ENCODE data around the gene NPIPB8. TPM values are rescaled to one million over a fixed set of nuclear protein-coding genes. Genes with fewer than 3 reads are reported as not detected.
"Not testable (repeated sequence)": the region's sequence is repeated elsewhere in the genome, so short reads cannot be mapped to it uniquely, and the experiment has no call there.

The NPIPB8 gene
- polyA plus RNA-seq (2013) = 0.41 TPM

DNA sequence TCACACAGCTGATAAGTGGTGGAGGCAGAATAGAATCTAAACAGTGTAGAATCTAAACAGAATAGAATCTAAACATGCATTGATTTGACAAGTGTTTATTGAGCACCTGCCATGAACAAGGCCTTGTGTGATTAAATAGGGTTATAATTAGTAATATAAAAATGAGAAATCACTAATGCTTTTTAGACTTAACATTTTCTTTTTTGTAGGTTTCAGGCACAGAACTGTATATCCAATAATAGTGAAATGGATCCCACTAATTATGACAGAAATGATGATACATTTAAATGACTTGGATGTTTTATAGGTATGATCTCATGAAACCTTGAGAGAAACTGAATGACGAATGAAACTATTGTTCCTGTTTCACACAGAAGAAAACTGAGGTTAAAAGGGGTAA, at the start of gene NPIPB8:
NPIPB8 (plus strand) TSS at position 301 of the 400 bp plus-strand sequence. CDS start 296 bp downstream, outside the sequence.
- POLR2A ChIA-PET; H3K9me3 ChIP-seq (ENCODE audit: control extremely low read depth in 1 of 5, control insufficient read depth in 4 of 5, insufficient read depth in 2 of 5, low read depth in 1 of 5, low read length in 4 of 5); H3K27me3 ChIP-seq (replicated peaks in 2 of 5; ENCODE audit: control insufficient read depth in 4 of 5, insufficient read depth in 5 of 5, low read length in 4 of 5); H3K4me1 ChIP-seq (ENCODE audit: control extremely low read depth in 1 of 4, control insufficient read depth in 4 of 4, insufficient read depth in 4 of 4, low read length in 3 of 4); H3K36me3 ChIP-seq (ENCODE audit: control insufficient read depth in 4 of 4, insufficient read depth in 4 of 4, low read length in 3 of 4); CTCF ChIA-PET; H3K4me3 ChIP-seq (ENCODE audit: control insufficient read depth in 1 of 7, extremely low read depth in 1 of 7, insufficient read depth in 4 of 7, low read depth in 2 of 7, low read length in 6 of 7); H3K27ac ChIP-seq (ENCODE audit: insufficient read depth in 1 of 2, low read depth in 1 of 2, low read length in 2 of 2, poor library complexity in 1 of 2, severe bottlenecking in 2 of 2); DNase-seq: not testable (repeated sequence)
- WGBS (ENCODE audit: insufficient coverage) = no CpG with 5 or more reads among the region's 1 CpG

DNA sequence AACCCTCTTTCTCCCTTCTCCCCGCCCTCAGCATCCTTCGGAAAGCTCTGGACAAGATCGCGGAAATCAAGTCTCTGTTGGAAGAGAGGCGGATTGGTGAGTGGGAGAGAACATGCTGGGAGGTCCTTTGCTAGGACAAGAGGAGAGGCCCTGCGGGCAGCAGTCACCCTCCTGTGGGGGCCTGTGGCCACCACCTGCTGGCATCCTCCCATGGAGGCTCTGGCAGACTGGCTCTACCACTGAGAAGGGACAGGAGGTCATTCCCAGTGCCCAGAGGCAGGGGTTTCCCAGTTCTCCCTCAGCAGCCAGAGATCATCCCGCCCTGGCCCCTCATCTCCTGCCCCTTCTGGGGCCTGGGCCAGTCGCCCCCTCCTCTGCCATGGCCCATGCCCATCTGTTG, 48.8 kb upstream of the NPIPB8 start:
- POLR2A ChIA-PET = no interaction called here
- no peaks in the 10 kb centered on the region for H3K27me3 ChIP-seq (replicated peaks in 2 of 5; ENCODE audit: control insufficient read depth in 4 of 5, insufficient read depth in 5 of 5, low read length in 4 of 5)
- peaks cover 7 to 64% (median 41%) of the 10 kb centered on the region in 4 experiments for H3K36me3 ChIP-seq (ENCODE audit: control insufficient read depth in 4 of 4, insufficient read depth in 4 of 4, low read length in 3 of 4)
- no peak for DNase-seq
- H3K4me1 ChIP-seq (ENCODE audit: control extremely low read depth in 1 of 4, control insufficient read depth in 4 of 4, insufficient read depth in 4 of 4, low read length in 3 of 4) = no peaks in the 10 kb centered on the region
- no peak overlapping the region for H3K4me3 ChIP-seq (ENCODE audit: control insufficient read depth in 1 of 7, extremely low read depth in 1 of 7, insufficient read depth in 4 of 7, low read depth in 2 of 7, low read length in 6 of 7)
- H3K9me3 ChIP-seq (ENCODE audit: control extremely low read depth in 1 of 5, control insufficient read depth in 4 of 5, insufficient read depth in 2 of 5, low read depth in 1 of 5, low read length in 4 of 5) = no peaks in the 10 kb centered on the region
- 95% methylated on average over 3 of the region's 8 CpGs for WGBS (ENCODE audit: insufficient coverage)
- H3K27ac ChIP-seq (ENCODE audit: insufficient read depth in 1 of 2, low read depth in 1 of 2, low read length in 2 of 2, poor library complexity in 1 of 2, severe bottlenecking in 2 of 2) = no peak overlapping the region
- CTCF ChIA-PET = no interaction called here

DNA sequence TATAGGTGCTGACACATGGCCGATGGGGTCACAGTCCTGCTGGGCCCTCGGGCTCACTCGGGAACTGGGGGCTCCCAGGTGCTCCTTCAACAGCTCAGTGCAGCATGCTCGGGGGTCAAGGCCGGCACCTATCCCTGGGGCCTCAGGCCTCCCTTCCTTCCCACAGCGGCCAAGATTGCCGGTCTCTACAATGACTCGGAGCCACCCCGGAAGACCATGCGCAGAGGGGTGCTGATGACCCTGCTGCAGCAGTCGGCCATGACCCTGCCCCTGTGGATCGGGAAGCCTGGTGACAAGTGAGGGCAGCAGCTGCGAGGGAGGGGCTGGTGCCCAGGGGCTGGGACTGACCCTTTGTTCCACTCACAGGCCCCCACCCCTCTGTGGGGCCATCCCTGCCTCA, 47.9 kb upstream of the NPIPB8 start:
- POLR2A ChIA-PET = no interaction called here
- DNase-seq = no peak

DNA sequence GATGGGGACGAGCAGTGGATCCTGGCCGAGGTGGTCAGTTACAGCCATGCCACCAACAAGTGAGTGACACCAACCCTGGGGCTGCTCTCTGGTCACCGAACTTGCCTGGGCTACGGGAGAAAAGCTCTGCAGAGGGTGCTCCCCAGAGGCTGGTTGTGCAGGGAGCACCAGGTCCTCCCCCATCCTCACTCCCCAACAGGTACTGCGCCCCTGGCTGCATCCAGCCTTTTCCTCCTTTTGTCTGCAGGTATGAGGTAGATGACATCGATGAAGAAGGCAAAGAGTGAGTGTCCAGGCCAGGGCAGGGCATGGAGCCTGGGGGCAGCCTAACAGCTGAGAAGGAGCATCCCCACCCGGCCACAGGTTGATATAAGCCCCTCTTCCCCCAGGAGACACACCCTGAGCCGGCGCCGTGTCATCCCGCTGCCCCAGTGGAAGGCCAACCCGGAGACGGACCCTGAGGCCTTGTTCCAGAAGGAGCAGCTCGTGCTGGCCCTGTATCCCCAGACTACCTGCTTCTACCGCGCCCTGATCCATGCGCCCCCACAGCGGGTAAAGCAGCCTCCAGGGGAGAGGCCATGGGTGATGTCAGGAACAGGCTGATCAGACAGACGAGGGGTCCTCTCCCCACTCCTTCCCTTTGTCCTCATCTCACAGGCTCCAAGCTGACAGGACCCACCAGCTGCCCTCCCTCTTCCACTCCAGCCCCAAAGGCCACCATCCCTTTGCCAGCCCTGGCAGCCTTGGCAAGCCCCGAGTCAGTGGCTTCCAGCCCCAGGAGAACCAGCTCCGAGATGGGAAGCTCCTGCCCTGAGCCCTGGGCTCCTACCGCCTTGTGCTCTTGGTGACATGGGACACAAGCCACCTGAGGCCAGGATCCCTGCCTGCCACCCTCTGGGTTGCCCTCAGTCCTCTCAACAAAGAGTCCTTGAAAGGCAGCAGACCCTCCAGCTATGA, 47.2 kb upstream of the NPIPB8 start:
- Histone ChIP-seq H3K4me3 (ENCODE audit: control insufficient read depth in 1 of 7, extremely low read depth in 1 of 7, insufficient read depth in 4 of 7, low read depth in 2 of 7, low read length in 6 of 7) (no peak overlapping the region), H3K36me3 (ENCODE audit: control insufficient read depth in 4 of 4, insufficient read depth in 4 of 4, low read length in 3 of 4) (peaks cover 7 to 53% (median 33%) of the 10 kb centered on the region in 4 experiments), H3K9me3 (ENCODE audit: control extremely low read depth in 1 of 5, control insufficient read depth in 4 of 5, insufficient read depth in 2 of 5, low read depth in 1 of 5, low read length in 4 of 5) (no peaks in the 10 kb centered on the region), H3K27ac (ENCODE audit: insufficient read depth in 1 of 2, low read depth in 1 of 2, low read length in 2 of 2, poor library complexity in 1 of 2, severe bottlenecking in 2 of 2) (no peak overlapping the region), H3K27me3 (replicated peaks in 2 of 5; ENCODE audit: control insufficient read depth in 4 of 5, insufficient read depth in 5 of 5, low read length in 4 of 5) (no peaks in the 10 kb centered on the region), H3K4me1 (ENCODE audit: control extremely low read depth in 1 of 4, control insufficient read depth in 4 of 4, insufficient read depth in 4 of 4, low read length in 3 of 4) (no peaks in the 10 kb centered on the region)
- POLR2A ChIA-PET = no interaction called here
- WGBS (ENCODE audit: insufficient coverage) = 97% methylated on average over 13 of the region's 22 CpGs
- CTCF ChIA-PET = no interaction called here
- no peak for DNase-seq

More for the DNA sequence above, 47.9 kb upstream of the NPIPB8 start:
- WGBS (ENCODE audit: insufficient coverage) = 98% methylated on average over 5 of the region's 13 CpGs
- Histone ChIP-seq H3K36me3 (ENCODE audit: control insufficient read depth in 4 of 4, insufficient read depth in 4 of 4, low read length in 3 of 4) (peaks cover 7 to 61% (median 38%) of the 10 kb centered on the region in 4 experiments), H3K4me3 (ENCODE audit: control insufficient read depth in 1 of 7, extremely low read depth in 1 of 7, insufficient read depth in 4 of 7, low read depth in 2 of 7, low read length in 6 of 7) (no peak overlapping the region), H3K27ac (ENCODE audit: insufficient read depth in 1 of 2, low read depth in 1 of 2, low read length in 2 of 2, poor library complexity in 1 of 2, severe bottlenecking in 2 of 2) (no peak overlapping the region), H3K9me3 (ENCODE audit: control extremely low read depth in 1 of 5, control insufficient read depth in 4 of 5, insufficient read depth in 2 of 5, low read depth in 1 of 5, low read length in 4 of 5) (no peaks in the 10 kb centered on the region), H3K27me3 (replicated peaks in 2 of 5; ENCODE audit: control insufficient read depth in 4 of 5, insufficient read depth in 5 of 5, low read length in 4 of 5) (no peaks in the 10 kb centered on the region), H3K4me1 (ENCODE audit: control extremely low read depth in 1 of 4, control insufficient read depth in 4 of 4, insufficient read depth in 4 of 4, low read length in 3 of 4) (no peaks in the 10 kb centered on the region)
- CTCF ChIA-PET = no interaction called here

DNA sequence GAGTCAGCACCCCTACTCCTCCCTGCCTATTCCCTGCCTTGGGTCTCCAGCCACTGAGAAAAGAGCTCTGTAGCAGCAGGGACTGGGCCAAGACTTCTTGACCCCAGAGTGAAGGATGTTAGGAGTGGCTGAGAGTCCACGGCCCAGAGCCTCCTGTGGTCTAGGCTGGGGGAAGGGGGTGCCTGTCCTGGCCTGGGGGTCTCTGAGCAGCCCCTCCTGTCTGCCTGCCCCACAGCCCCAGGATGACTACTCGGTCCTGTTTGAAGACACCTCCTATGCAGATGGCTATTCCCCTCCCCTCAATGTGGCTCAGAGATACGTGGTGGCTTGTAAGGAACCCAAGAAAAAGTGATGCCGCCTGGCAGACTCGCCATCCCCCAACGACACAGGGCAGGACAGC, 46.5 kb upstream of the NPIPB8 start:
- no peak overlapping the region for H3K27ac ChIP-seq (ENCODE audit: insufficient read depth in 1 of 2, low read depth in 1 of 2, low read length in 2 of 2, poor library complexity in 1 of 2, severe bottlenecking in 2 of 2)
- 93% methylated on average over 5 of the region's 6 CpGs for WGBS (ENCODE audit: insufficient coverage)
- peaks cover 7 to 52% (median 28%) of the 10 kb centered on the region in 4 experiments for H3K36me3 ChIP-seq (ENCODE audit: control insufficient read depth in 4 of 4, insufficient read depth in 4 of 4, low read length in 3 of 4)
- no peak overlapping the region for H3K4me3 ChIP-seq (ENCODE audit: control insufficient read depth in 1 of 7, extremely low read depth in 1 of 7, insufficient read depth in 4 of 7, low read depth in 2 of 7, low read length in 6 of 7)
- no peaks in the 10 kb centered on the region for H3K27me3 ChIP-seq (replicated peaks in 2 of 5; ENCODE audit: control insufficient read depth in 4 of 5, insufficient read depth in 5 of 5, low read length in 4 of 5)
- ChIA-PET POLR2A (no interaction called here), CTCF (no interaction called here)
- no peaks in the 10 kb centered on the region for H3K9me3 ChIP-seq (ENCODE audit: control extremely low read depth in 1 of 5, control insufficient read depth in 4 of 5, insufficient read depth in 2 of 5, low read depth in 1 of 5, low read length in 4 of 5)
- peaks cover 0 to 3% (median 0%) of the 10 kb centered on the region in 4 experiments for H3K4me1 ChIP-seq (ENCODE audit: control extremely low read depth in 1 of 4, control insufficient read depth in 4 of 4, insufficient read depth in 4 of 4, low read length in 3 of 4)
- no peak for DNase-seq

DNA sequence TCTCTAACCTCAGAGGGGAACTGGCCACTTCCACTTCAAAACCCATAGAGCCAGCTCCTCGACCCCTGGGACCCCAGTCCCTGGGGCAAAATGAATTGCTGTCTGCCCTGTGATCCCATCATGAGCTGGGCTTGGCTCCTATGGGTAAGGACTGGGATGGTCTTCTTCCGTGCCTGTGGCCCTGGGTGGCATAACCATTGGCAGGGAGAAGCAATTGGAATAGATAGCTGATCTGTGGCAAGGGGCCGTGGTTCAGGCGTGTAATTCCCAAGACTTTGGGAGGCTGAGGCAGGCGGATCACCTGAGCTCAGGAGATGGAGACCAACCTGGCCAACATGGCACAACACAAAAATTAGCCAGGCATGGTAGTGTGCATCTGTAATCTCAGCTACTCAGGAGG, 45.4 kb upstream of the NPIPB8 start:
- H3K36me3 ChIP-seq (ENCODE audit: control insufficient read depth in 4 of 4, insufficient read depth in 4 of 4, low read length in 3 of 4) = peaks cover 7 to 42% (median 23%) of the 10 kb centered on the region in 4 experiments
- WGBS (ENCODE audit: insufficient coverage) = 96% methylated on average over 5 of the region's 5 CpGs
- CTCF ChIA-PET = no interaction called here

DNA sequence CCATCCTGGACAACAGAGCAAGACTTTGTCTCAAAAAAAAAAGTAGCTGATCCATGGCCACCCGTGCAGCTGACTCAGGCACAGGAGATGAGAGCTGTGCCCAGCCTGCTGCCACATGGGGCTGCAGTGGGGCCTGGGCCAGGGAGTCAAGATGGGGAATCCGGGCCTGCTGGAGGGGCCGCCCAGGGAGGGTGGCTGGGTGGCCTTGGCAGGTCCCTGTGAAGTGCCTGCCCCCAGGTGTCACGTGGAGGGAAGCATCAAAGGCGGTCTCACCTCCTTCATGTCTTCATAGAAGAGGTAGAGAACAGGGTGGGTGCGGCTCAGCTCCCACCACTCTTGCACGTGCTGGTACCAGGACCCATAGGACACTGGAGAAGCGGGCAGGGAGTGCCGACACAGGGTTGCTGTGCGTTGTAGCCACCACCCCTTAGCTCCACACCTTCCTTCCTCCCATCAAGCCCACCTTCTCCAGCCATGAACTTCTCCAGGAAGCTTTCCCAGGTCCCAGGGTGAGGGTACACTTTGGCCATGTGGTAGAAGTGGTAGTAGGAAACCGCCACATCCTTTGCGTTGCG, 44.8 kb upstream of the NPIPB8 start:
- Histone ChIP-seq H3K27me3 (replicated peaks in 2 of 5; ENCODE audit: control insufficient read depth in 4 of 5, insufficient read depth in 5 of 5, low read length in 4 of 5) (no peaks in the 10 kb centered on the region), H3K36me3 (ENCODE audit: control insufficient read depth in 4 of 4, insufficient read depth in 4 of 4, low read length in 3 of 4) (peaks cover 5 to 38% (median 21%) of the 10 kb centered on the region in 4 experiments), H3K27ac (ENCODE audit: insufficient read depth in 1 of 2, low read depth in 1 of 2, low read length in 2 of 2, poor library complexity in 1 of 2, severe bottlenecking in 2 of 2) (no peak overlapping the region), H3K9me3 (ENCODE audit: control extremely low read depth in 1 of 5, control insufficient read depth in 4 of 5, insufficient read depth in 2 of 5, low read depth in 1 of 5, low read length in 4 of 5) (no peaks in the 10 kb centered on the region), H3K4me3 (ENCODE audit: control insufficient read depth in 1 of 7, extremely low read depth in 1 of 7, insufficient read depth in 4 of 7, low read depth in 2 of 7, low read length in 6 of 7) (no peak overlapping the region), H3K4me1 (ENCODE audit: control extremely low read depth in 1 of 4, control insufficient read depth in 4 of 4, insufficient read depth in 4 of 4, low read length in 3 of 4) (peaks cover 0 to 20% (median 15%) of the 10 kb centered on the region in 4 experiments)
- no peak for DNase-seq
- WGBS (ENCODE audit: insufficient coverage) = 87% methylated on average over 7 of the region's 13 CpGs
- CTCF ChIA-PET = no interaction called here
- POLR2A ChIA-PET = no interaction called here

More for the DNA sequence above, 45.4 kb upstream of the NPIPB8 start:
- no peak for DNase-seq
- H3K27ac ChIP-seq (ENCODE audit: insufficient read depth in 1 of 2, low read depth in 1 of 2, low read length in 2 of 2, poor library complexity in 1 of 2, severe bottlenecking in 2 of 2) = no peak overlapping the region
- H3K9me3 ChIP-seq (ENCODE audit: control extremely low read depth in 1 of 5, control insufficient read depth in 4 of 5, insufficient read depth in 2 of 5, low read depth in 1 of 5, low read length in 4 of 5) = no peaks in the 10 kb centered on the region
- no peak overlapping the region for H3K4me3 ChIP-seq (ENCODE audit: control insufficient read depth in 1 of 7, extremely low read depth in 1 of 7, insufficient read depth in 4 of 7, low read depth in 2 of 7, low read length in 6 of 7)
- peaks cover 0 to 15% (median 10%) of the 10 kb centered on the region in 4 experiments for H3K4me1 ChIP-seq (ENCODE audit: control extremely low read depth in 1 of 4, control insufficient read depth in 4 of 4, insufficient read depth in 4 of 4, low read length in 3 of 4)
- H3K27me3 ChIP-seq (replicated peaks in 2 of 5; ENCODE audit: control insufficient read depth in 4 of 5, insufficient read depth in 5 of 5, low read length in 4 of 5) = no peaks in the 10 kb centered on the region
- POLR2A ChIA-PET = no interaction called here
